ENCODE data around the gene AEBP1. TPM values are rescaled to one million over a fixed set of nuclear protein-coding genes. Genes with fewer than 3 reads are reported as not detected.

Gene AEBP1
- total RNA-seq, 1 donor from 2014 or later = 0.26 TPM

DNA sequence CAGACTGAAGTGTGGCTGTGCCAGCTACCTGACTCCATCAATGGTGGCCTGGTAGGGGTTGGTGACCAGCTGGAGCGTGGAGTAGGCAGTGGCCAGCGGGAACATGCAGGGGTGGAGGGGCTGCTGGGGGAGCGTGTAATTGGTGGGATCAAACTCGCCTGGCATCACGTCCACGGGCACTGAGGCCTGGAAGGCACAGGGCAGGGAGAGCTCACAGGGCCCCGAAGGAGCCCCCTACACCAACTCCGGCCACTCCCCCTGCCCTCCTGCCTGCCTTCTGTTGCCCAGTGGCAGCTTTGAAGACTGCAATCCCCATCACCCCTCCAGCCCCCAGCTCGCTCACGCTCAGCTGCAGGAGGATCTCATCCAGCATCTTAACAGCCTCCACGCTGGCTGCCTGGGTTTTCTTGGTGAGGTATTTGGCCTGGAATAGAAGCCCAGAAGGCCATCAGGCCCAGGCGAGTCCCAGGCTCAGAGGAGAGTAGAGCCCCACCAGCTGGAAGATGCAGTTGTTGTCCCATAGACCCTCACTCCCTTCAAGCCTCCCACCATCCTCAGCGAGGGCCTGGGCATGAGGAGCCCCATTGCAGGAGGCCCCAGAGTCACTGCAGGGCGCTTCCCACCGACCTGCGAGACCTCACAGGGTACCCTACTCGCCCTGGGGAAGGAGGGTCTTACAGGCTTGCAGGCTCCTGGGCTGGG, 12.1 kb downstream of the AEBP1 start:
- peaks cover 20% of the 10 kb centered on the region for H3K36me3 ChIP-seq (ENCODE audit: control insufficient read depth, insufficient read depth, low read length)
- FAIRE-seq (no peak), DNase-seq (ENCODE audit: low read depth) (no peak)
- TF ChIP-seq, protein P1, sequence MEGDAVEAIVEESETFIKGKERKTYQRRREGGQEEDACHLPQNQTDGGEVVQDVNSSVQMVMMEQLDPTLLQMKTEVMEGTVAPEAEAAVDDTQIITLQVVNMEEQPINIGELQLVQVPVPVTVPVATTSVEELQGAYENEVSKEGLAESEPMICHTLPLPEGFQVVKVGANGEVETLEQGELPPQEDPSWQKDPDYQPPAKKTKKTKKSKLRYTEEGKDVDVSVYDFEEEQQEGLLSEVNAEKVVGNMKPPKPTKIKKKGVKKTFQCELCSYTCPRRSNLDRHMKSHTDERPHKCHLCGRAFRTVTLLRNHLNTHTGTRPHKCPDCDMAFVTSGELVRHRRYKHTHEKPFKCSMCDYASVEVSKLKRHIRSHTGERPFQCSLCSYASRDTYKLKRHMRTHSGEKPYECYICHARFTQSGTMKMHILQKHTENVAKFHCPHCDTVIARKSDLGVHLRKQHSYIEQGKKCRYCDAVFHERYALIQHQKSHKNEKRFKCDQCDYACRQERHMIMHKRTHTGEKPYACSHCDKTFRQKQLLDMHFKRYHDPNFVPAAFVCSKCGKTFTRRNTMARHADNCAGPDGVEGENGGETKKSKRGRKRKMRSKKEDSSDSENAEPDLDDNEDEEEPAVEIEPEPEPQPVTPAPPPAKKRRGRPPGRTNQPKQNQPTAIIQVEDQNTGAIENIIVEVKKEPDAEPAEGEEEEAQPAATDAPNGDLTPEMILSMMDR (IDR thresholded peaks at IDR 0.05; ENCODE audit: insufficient read depth, low read length, severe bottlenecking) = no peak
- H3K27me3 ChIP-seq (ENCODE audit: control insufficient read depth, insufficient read depth, low read length) = no peaks in the 10 kb centered on the region
- no peak overlapping the region for H3K4me3 ChIP-seq (ENCODE audit: low read depth, low read length)

DNA sequence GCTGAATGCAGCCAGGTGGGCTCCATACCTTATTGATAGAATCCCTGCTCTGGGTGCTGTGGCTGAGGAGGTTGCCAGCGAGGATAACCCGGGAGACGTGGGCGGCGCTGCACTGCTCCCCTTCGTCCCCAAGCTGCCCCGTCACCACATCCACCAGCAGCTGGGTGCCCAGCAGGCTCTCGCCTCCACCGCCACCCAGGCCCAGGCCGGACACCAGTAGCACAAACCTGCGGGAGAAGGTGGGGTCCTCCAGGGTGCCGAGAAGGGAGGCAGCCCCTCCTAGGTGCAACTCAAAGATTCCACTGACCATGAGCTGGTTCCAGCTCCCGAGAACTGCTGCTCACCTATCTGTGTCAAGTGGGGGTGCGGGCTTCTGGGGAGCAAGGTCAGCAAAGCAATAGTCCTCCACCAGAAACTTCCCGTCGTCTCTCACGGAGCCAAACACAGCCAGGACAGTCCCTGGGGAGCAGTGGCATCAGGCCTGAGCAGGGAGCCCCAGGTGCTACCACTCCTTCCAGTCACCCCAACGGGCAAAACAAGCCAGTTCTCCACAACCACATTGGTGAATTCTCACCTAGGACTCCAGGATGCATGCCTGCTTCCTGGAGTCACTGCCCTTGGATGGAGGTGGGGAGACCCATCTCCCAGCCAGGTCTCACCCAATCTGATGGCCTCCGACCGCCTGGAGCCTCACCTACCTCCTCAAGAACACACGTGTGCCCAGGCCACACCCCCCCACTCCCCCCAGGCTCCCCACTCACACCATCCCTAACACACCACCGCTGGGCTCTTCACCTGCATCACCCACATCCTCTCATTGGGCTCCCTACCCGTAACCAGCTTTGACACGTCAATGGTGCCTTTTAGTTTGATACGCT, 12.9 kb downstream of the AEBP1 start:
- Histone ChIP-seq H3K4me3 (ENCODE audit: low read depth, low read length) (no peak overlapping the region), H3K36me3 (ENCODE audit: control insufficient read depth, insufficient read depth, low read length) (peaks cover 24% of the 10 kb centered on the region), H3K27me3 (ENCODE audit: control insufficient read depth, insufficient read depth, low read length) (no peaks in the 10 kb centered on the region)
- FAIRE-seq (no peak), DNase-seq (ENCODE audit: low read depth) (no peak)
- TF ChIP-seq, protein P1 (IDR thresholded peaks at IDR 0.05; ENCODE audit: insufficient read depth, low read length, severe bottlenecking) = no peak

DNA sequence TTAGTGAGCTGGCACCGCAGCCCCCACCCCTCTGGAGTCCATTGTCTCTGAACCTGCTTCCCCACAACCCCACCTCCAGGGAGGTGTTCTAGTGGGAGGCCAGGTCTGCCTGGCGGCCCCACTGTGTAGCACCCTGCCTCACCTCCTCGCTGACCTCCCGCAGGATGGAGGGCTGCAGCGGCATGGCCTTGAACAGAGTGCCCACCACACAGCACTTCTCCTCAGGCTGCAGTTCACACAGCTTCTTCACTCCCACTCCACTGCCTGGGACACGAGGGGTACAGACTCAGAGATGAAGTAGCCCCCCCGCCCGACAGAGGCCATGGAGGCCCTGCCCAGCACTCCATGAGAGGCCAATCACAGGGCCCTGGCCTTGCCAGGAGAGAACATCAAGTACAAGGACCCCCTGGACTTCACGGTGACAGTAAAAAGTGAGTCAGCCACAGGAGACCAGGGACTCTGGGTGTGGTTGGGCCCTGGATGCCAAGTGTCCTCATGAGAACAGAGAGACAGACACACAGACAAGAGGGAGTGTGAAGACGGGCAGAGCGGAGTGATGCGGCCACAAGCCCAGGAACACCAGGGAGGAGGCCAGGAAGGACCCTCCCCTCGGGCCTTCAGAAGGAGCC, 13.8 kb downstream of the AEBP1 start:
- no peak for DNase-seq (ENCODE audit: low read depth)
- Histone ChIP-seq H3K27me3 (ENCODE audit: control insufficient read depth, insufficient read depth, low read length) (no peaks in the 10 kb centered on the region), H3K36me3 (ENCODE audit: control insufficient read depth, insufficient read depth, low read length) (peaks cover 24% of the 10 kb centered on the region), H3K4me3 (ENCODE audit: low read depth, low read length) (no peak overlapping the region)
- no peak for FAIRE-seq
- TF ChIP-seq, protein P1 (IDR thresholded peaks at IDR 0.05; ENCODE audit: insufficient read depth, low read length, severe bottlenecking) = no peak

DNA sequence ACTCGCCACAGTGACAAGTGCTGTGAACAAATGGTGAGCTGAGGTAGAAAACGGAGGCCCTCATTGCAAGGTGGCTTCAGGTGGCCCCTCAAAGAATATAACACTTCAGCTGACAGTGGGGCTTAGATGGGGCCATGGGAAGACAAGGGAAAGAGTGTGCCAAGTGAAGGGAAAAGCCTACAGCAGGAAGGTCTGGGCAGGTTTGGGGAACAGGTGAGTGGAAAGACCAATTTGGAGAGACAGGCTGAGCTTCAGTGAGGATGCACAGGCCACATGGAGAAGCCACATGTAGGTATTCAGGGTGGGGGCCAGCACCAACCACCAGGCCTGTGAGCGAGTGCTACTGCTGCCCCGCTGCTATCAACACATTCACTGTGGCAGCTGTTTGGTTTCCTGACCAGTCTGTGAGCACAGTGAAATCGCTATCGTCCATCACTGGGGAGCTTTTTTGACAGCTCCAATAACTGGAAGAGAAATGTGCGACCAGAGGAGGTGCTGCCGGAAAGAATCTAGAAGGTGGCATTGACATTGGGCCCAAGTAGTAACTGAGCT, 15.8 kb downstream of the AEBP1 start:
- FAIRE-seq (no peak), DNase-seq (ENCODE audit: low read depth) (no peak)
- no peak overlapping the region for H3K4me3 ChIP-seq (ENCODE audit: low read depth, low read length)
- H3K27me3 ChIP-seq (ENCODE audit: control insufficient read depth, insufficient read depth, low read length) = no peaks in the 10 kb centered on the region
- TF ChIP-seq, protein P1 (IDR thresholded peaks at IDR 0.05; ENCODE audit: insufficient read depth, low read length, severe bottlenecking) = no peak
- H3K36me3 ChIP-seq (ENCODE audit: control insufficient read depth, insufficient read depth, low read length) = peaks cover 23% of the 10 kb centered on the region

DNA sequence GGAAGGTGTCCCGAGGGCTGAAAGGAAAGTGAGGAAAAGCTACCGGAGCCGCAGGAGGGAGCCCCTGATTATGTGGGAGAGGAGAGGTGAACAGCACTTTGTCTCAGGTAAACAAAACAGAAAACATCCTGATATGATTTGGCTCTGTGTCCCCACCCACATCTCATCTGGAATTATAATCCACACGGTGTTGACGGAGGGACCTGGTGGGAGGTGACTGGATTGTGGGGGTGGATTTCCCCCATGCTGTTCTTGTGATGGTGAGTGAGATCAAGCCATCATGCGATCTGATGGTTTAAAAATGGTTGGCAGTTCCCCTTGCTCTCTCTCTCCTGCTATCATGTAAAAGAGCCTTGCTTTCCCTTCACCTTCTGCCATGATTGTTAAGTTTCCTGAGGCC, 16.2 kb downstream of the AEBP1 start:
- Histone ChIP-seq H3K27me3 (ENCODE audit: control insufficient read depth, insufficient read depth, low read length) (no peaks in the 10 kb centered on the region), H3K4me3 (ENCODE audit: low read depth, low read length) (no peak overlapping the region), H3K36me3 (ENCODE audit: control insufficient read depth, insufficient read depth, low read length) (peaks cover 23% of the 10 kb centered on the region)
- FAIRE-seq = no peak
- TF ChIP-seq, protein P1 (IDR thresholded peaks at IDR 0.05; ENCODE audit: insufficient read depth, low read length, severe bottlenecking) = no peak
- no peak for DNase-seq (ENCODE audit: low read depth)
